GM12801 (cell line): ENCODE measurements around the gene DEDD2.

Experiments
- CTCF ChIP-seq: IDR thresholded peaks from one replicate; pipeline ENCODE4 v1.5.1; 2011; ENCODE audit warnings: control low read depth; ENCODE audit not compliant: insufficient read length; ENCODE audit errors: extremely low read depth

DEDD2 gene

GRCh38 chr19:42185277-42185676, 32.2 kb downstream of the DEDD2 start:
- no peak for TF ChIP-seq CTCF

- TF ChIP-seq CTCF = peak; percentile 1
These were observed 33.0 kb downstream of the DEDD2 start for GRCh38 chr19:42184401-42184861.

- no peak for TF ChIP-seq CTCF
These were observed 38.4 kb downstream of the DEDD2 start for GRCh38 chr19:42178791-42179674.

GRCh38 chr19:42177686-42178019, 39.8 kb downstream of the DEDD2 start:
- no peak for TF ChIP-seq CTCF

GRCh38 chr19:42176990-42177685, 40.3 kb downstream of the DEDD2 start:
- TF ChIP-seq CTCF = no peak

GRCh38 chr19:42176649-42176989, 40.9 kb downstream of the DEDD2 start:
- TF ChIP-seq CTCF = no peak

- no peak for TF ChIP-seq CTCF
These were observed 41.4 kb downstream of the DEDD2 start for GRCh38 chr19:42175952-42176648.
